ENCODE measurements around the gene RBM42.

Gene RBM42

DNA sequence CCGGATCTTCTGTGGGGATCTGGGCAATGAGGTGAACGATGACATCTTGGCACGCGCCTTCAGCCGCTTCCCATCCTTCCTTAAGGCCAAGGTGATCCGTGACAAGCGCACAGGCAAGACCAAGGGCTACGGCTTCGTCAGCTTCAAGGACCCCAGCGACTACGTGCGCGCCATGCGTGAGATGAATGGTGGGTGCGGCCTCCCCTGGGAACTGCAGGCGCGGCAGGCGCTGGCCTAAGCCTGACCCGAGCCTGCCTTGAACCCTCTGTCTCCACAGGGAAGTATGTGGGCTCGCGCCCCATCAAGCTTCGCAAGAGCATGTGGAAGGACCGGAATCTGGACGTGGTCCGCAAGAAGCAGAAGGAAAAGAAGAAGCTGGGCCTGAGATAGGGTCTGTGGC, 8.3 kb downstream of the RBM42 start:
- TF ChIP-seq, protein P1, sequence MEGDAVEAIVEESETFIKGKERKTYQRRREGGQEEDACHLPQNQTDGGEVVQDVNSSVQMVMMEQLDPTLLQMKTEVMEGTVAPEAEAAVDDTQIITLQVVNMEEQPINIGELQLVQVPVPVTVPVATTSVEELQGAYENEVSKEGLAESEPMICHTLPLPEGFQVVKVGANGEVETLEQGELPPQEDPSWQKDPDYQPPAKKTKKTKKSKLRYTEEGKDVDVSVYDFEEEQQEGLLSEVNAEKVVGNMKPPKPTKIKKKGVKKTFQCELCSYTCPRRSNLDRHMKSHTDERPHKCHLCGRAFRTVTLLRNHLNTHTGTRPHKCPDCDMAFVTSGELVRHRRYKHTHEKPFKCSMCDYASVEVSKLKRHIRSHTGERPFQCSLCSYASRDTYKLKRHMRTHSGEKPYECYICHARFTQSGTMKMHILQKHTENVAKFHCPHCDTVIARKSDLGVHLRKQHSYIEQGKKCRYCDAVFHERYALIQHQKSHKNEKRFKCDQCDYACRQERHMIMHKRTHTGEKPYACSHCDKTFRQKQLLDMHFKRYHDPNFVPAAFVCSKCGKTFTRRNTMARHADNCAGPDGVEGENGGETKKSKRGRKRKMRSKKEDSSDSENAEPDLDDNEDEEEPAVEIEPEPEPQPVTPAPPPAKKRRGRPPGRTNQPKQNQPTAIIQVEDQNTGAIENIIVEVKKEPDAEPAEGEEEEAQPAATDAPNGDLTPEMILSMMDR (IDR thresholded peaks at IDR 0.05): no peak
- DNase-seq (ENCODE audit: low spot score): no peak
- Histone ChIP-seq H3K4me3 (no peak overlapping the region), H3K27ac (no peak overlapping the region)

DNA sequence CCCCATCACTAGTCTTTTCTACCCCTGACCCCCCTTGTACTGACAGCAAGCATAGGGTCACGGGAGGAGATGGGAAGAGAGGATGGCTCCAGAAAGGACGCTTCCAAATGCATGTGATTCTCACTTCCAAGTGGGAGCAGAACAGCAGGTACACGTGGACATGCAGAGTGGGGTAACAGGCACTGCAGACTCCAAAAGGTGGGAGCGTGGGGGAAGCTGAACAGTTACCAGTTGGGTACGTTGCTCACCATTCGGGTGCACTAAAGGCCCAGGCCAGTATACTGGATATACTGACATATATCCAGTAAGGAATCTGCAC, 10.4 kb downstream of the RBM42 start:
- TF ChIP-seq, protein P1 (IDR thresholded peaks at IDR 0.05): no peak
- Histone ChIP-seq H3K4me3 (no peak overlapping the region), H3K27ac (no peak overlapping the region)
- DNase-seq (ENCODE audit: low spot score): no peak

DNA sequence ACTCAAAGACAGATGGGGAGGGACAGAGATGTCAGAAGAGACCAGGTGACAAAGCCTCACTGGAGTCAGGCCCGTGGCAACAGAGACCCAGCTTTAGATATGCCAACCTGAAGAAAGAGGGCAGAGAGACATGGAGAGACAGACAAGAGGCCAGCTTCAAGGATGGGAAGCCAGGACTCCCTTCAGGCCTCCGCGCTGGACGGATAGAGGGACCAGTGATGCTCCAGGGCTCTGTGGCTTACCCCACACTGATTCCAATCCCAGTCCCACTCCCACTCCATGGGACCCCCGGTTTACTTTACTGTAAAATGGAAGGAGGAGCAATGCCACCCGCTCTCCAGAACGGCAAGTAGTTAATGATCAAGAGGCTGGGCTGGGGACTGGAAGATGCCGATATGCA, 11.0 kb downstream of the RBM42 start:
- TF ChIP-seq, protein P1 (IDR thresholded peaks at IDR 0.05): no peak
- no peak overlapping the region for H3K27ac ChIP-seq
- H3K4me3 ChIP-seq: no peak overlapping the region
- DNase-seq (ENCODE audit: low spot score): no peak

DNA sequence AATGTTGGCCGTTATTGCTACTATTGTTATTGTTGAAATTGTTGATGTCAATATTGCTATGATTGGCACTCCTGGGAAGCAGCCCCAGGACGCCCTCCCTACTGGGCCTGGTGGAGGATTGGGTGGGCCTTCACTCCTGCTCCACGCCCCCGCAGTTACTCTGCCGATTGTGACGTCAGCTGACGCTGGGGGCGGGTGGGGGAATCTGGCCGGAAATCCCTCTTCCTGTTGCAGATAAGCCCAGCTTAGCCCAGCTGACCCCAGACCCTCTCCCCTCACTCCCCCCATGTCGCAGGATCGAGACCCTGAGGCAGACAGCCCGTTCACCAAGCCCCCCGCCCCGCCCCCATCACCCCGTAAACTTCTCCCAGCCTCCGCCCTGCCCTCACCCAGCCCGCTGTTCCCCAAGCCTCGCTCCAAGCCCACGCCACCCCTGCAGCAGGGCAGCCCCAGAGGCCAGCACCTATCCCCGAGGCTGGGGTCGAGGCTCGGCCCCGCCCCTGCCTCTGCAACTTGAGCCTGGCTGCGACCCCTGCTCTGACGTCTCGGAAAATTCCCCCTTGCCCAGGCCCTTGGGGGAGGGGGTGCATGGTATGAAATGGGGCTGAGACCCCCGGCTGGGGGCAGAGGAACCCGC, 12.8 kb downstream of the RBM42 start, which contains the start of gene ETV2:
ETV2 (plus strand) TSS at position 231 of the 637 bp plus-strand sequence. CDS start 716 bp downstream, outside the sequence.
- H3K27ac ChIP-seq: no peak within 1 kb of the TSS
- TF ChIP-seq, protein P1 (IDR thresholded peaks at IDR 0.05): no peak

DNA sequence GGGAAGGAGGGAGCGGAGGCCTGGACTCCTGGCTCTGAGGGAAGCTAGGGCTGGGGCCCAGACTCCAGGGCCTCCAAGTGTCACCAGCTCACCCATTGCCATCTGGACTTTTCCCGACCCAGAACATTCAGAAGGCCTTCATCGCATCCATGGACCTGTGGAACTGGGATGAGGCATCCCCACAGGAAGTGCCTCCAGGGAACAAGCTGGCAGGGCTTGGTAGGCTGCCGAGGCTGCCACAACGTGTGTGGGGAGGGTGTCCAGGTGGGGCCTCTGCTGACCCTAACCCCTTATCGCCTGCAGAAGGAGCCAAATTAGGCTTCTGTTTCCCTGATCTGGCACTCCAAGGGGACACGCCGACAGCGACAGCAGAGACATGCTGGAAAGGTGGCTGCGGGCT, 13.5 kb downstream of the RBM42 start:
- Histone ChIP-seq H3K4me3 (no peak overlapping the region), H3K27ac (no peak overlapping the region)
- TF ChIP-seq, protein P1 (IDR thresholded peaks at IDR 0.05): no peak
- DNase-seq (ENCODE audit: low spot score): no peak

More for the DNA sequence above, 12.8 kb downstream of the RBM42 start, which contains the start of gene ETV2:
- H3K4me3 ChIP-seq: peak within 1 kb of the TSS; percentile 30
- DNase-seq (ENCODE audit: low spot score): no peak

DNA sequence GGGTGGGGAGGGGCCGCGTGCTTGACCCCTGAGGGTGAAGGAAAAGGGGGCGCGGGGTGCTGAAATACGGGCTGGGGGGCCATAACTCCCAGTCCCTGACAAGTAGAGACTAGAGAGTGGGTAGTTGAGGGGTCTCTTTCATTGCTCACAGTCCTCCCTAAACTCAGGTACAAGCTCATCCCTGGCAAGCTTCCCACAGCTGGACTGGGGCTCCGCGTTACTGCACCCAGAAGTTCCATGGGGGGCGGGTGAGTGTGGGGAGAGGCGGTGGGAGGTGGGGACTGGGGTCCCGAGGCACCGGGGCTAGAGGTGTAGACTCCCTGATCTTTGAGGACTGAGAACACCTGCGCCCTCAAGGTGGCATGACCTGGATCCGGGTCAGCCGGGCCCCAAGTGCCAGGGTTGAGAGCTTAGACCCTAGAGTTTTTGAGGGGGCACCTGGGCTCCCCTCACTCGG, 14.0 kb downstream of the RBM42 start:
- peak overlapping the region; percentile 81 to 95 for H3K27ac ChIP-seq
- TF ChIP-seq, protein P1 (IDR thresholded peaks at IDR 0.05): no peak
- no peak for DNase-seq (ENCODE audit: low spot score)
- H3K4me3 ChIP-seq: peak overlapping the region; percentile 90
